K562 (cell line): ENCODE results near the gene SLC16A1. TPM values are rescaled to one million over a fixed set of nuclear protein-coding genes. Genes with fewer than 3 reads are reported as not detected.

ENCODE experiments used
- ATAC-seq: fragments of 200-7000 bp; cut with Tn5 transposase; 3 replicates; pipeline ENCODE4 v1.9.1; 2020; ENCODE audit warnings: moderate library complexity
- BruUV-seq: library from RNA; stranded (reverse); fragments of 400-500 nt; replicated peaks from 2 replicates; lab custom pipeline; 2021; lab: Mats Ljungman, UMichigan
- CTCF ChIA-PET: fragments of 300-600 bp; formaldehyde crosslinking; extraction: SDS; loops from one replicate; lab custom pipeline; 2021; ENCODE audit warnings: low intra/inter-chr PET ratio; lab: Yijun Ruan, JAX
- POLR2A ChIA-PET: fragments of 300-600, 350-650 bp; sonication (Branson Sonifier 250); formaldehyde crosslinking; extraction: SDS; loops from one replicate; lab custom pipeline; 2021; ENCODE audit warnings: antibody characterized with exemption, inconsistent platforms; lab: Yijun Ruan, JAX
- DNase-seq, 4 experiments: peaks; one replicate each; pipeline versions ENCODE4 v3.0.0 to v3.0.0-alpha.2; 2011 to 2018; ENCODE audit warnings: low spot score in 3 of 4, mixed read lengths in 3 of 4; ENCODE audit errors: extremely low read depth in 1 of 4
- FAIRE-seq: peaks from 2 replicates; lab custom pipeline; 2011; peaks lifted over from hg19 to GRCh38; lab: Jason Lieb, UNC
- H2AFZ ChIP-seq: 2 replicates; pipeline ENCODE4 v1.6.0; 2011; ENCODE audit warnings: low read depth, low read length, control low read depth, inconsistent platforms
- H3K27ac ChIP-seq: fragments of 200-600 bp; 3 replicates; pipeline ENCODE4 v1.8.0; 2011; ENCODE audit warnings: low read depth, mild to moderate bottlenecking, control low read depth, inconsistent platforms, low read length, moderate library complexity, mixed read lengths; ENCODE audit errors: extremely low read depth
- H3K27me3 ChIP-seq, 2 experiments: fragments of 300-600 bp in 1 of 2; 2 replicates in 1 of 2; 3 replicates in 1 of 2; pipeline versions ENCODE4 v1.6.0 to v1.8.0; 2011; ENCODE audit warnings: inconsistent platforms in 2 of 2, low read length in 2 of 2, mild to moderate bottlenecking in 1 of 2, mixed read lengths in 1 of 2, moderate library complexity in 1 of 2; ENCODE audit not compliant: control insufficient read depth in 2 of 2, insufficient read depth in 2 of 2
- H3K36me3 ChIP-seq: fragments of 300-600 bp; 3 replicates; pipeline ENCODE4 v1.8.0; 2011; ENCODE audit warnings: mild to moderate bottlenecking, low read length, inconsistent platforms; ENCODE audit not compliant: control insufficient read depth, insufficient read depth
- H3K4me1 ChIP-seq, 2 experiments: fragments of 200-600 bp in 1 of 2; replicated peaks in 1 of 2; 2 replicates in 1 of 2; 3 replicates in 1 of 2; pipeline versions ENCODE4 v1.5.1 to v1.8.0; 2011; ENCODE audit warnings: inconsistent platforms in 2 of 2, low read length in 2 of 2, mild to moderate bottlenecking in 1 of 2, mixed read lengths in 1 of 2, moderate library complexity in 1 of 2; ENCODE audit not compliant: control insufficient read depth in 2 of 2, insufficient read depth in 2 of 2
- H3K4me2 ChIP-seq: 2 replicates; pipeline ENCODE4 v1.6.1; 2011; ENCODE audit warnings: low read length, control low read depth, inconsistent platforms, mixed read lengths; ENCODE audit not compliant: insufficient read depth
- H3K4me3 ChIP-seq: fragments of 200-600 bp; sonication (generic), shearing (Covaris generic); 2 replicates; pipeline ENCODE4 v1.5.1; 2016; ENCODE audit warnings: control low read depth, inconsistent platforms
- H3K79me2 ChIP-seq: fragments of 200-600 bp; 3 replicates; pipeline ENCODE4 v1.8.0; 2011; ENCODE audit warnings: low read length, inconsistent platforms; ENCODE audit not compliant: control insufficient read depth, insufficient read depth
- H3K9ac ChIP-seq, 2 experiments: 2 replicates each; pipeline versions ENCODE4 v1.6.0 to v1.6.1; 2011; ENCODE audit warnings: low read depth in 2 of 2, low read length in 2 of 2, control low read depth in 1 of 2, inconsistent platforms in 1 of 2, mild to moderate bottlenecking in 1 of 2, mixed read lengths in 1 of 2; ENCODE audit not compliant: insufficient read depth in 1 of 2
- H3K9me1 ChIP-seq: one replicate; pipeline ENCODE4 v1.6.0; 2011; ENCODE audit warnings: inconsistent platforms, mild to moderate bottlenecking, low read length, moderate library complexity; ENCODE audit not compliant: control insufficient read depth, insufficient read depth
- H3K9me3 ChIP-seq: replicated peaks from 2 replicates; pipeline ENCODE4 v1.5.1; 2011; ENCODE audit warnings: low read depth, low read length, inconsistent platforms; ENCODE audit not compliant: control insufficient read depth, insufficient read depth
- H4K20me1 ChIP-seq: replicated peaks from 2 replicates; pipeline ENCODE4 v1.6.1; 2011; ENCODE audit warnings: low read length, inconsistent platforms, mixed read lengths; ENCODE audit not compliant: control insufficient read depth, insufficient read depth
- ARID1B ChIP-seq: fragments of 450-650 bp; IDR thresholded peaks from 2 replicates; pipeline ENCODE4 v1.6.1; 2016; ENCODE audit warnings: antibody characterized with exemption, mild to moderate bottlenecking, inconsistent platforms
- ATF7 ChIP-seq: fragments of 450-650 bp; IDR thresholded peaks from 2 replicates; pipeline ENCODE4 v1.7.1; 2014; ENCODE audit warnings: mild to moderate bottlenecking, moderate library complexity
- FOXM1 ChIP-seq, 2 experiments: fragments of 450-650 bp in 1 of 2; sonication (generic) in 1 of 2; formaldehyde crosslinking in 1 of 2; IDR thresholded peaks; 2 replicates each; pipeline versions ENCODE4 v1.6.1 to v1.9.0; 2017 to 2022; ENCODE audit warnings: low read depth in 2 of 2, mild to moderate bottlenecking in 2 of 2, missing genetic modification reagents in 1 of 2, moderate library complexity in 1 of 2
- JUND ChIP-seq, 2 experiments: IDR thresholded peaks; 2 replicates in 1 of 2; 3 replicates in 1 of 2; pipeline ENCODE4 v1.6.1; 2011; ENCODE audit warnings: borderline replicate concordance in 2 of 2, low read depth in 2 of 2, low read length in 2 of 2, improper control_type of control experiment in 1 of 2, missing biosample characterization in 1 of 2, missing genetic modification characterization in 1 of 2, missing genetic modification reagents in 1 of 2
- MECOM ChIP-seq: fragments of 250-450 bp; sonication (Bioruptor Pico); IDR thresholded peaks from 2 replicates; pipeline ENCODE4 v1.8.0; 2022; ENCODE audit warnings: inconsistent platforms
- MTA1 ChIP-seq: fragments of 450-650 bp; IDR thresholded peaks from 2 replicates; pipeline ENCODE4 v1.6.1; 2017; ENCODE audit warnings: borderline replicate concordance
- PHB ChIP-seq: fragments of 250-450 bp; sonication (Bioruptor Pico); IDR thresholded peaks from 2 replicates; pipeline ENCODE4 v1.5.0; 2021
- POLR2G ChIP-seq: fragments of 200-400 bp; formaldehyde crosslinking; IDR thresholded peaks from 2 replicates; pipeline ENCODE4 v1.6.1; 2017; ENCODE audit warnings: low read depth, mild to moderate bottlenecking, antibody characterized with exemption, low read length, moderate library complexity
- PTTG1 ChIP-seq: fragments of 450-650 bp; IDR thresholded peaks from 2 replicates; pipeline ENCODE4 v1.6.1; 2016; ENCODE audit warnings: low read depth, mild to moderate bottlenecking, missing genetic modification characterization, missing compliant biosample characterization
- SMARCE1 ChIP-seq: fragments of 450-650 bp; IDR thresholded peaks from 2 replicates; pipeline ENCODE4 v1.7.1; 2016; ENCODE audit warnings: mild to moderate bottlenecking
- SMC3 ChIP-seq: conservative IDR thresholded peaks from 2 replicates; pipeline ENCODE4 v1.6.1; 2011; ENCODE audit warnings: low read depth, low read length, improper control_type of control experiment; ENCODE audit not compliant: insufficient read depth
- SOX6 ChIP-seq: fragments of 450-650 bp; IDR thresholded peaks from 2 replicates; pipeline ENCODE4 v1.6.1; 2014; ENCODE audit warnings: mild to moderate bottlenecking
- ZFPM2 ChIP-seq: fragments of 250-450 bp; sonication (Bioruptor Pico); IDR thresholded peaks from 2 replicates; pipeline ENCODE4 v1.5.1; 2022; ENCODE audit warnings: mild to moderate bottlenecking
- ZNF584 ChIP-seq: fragments of 200-800 bp; sonication (Bioruptor generic); IDR thresholded peaks from 2 replicates; pipeline ENCODE4 v1.6.1; 2016; ENCODE audit warnings: low read depth, mild to moderate bottlenecking, missing genetic modification characterization, missing compliant biosample characterization
- WGBS: fragments of 100-300 bp; shearing (Covaris generic); methylation state at CpG from one replicate; pipeline ENCODE4 v1.1.6; 2016; ENCODE audit warnings: low coverage, mixed read lengths; ENCODE audit not compliant: insufficient coverage; ENCODE audit errors: missing lambda C conversion rate; 5-methylcytosine and 5-hydroxymethylcytosine counted together
- in situ Hi-C: fragments of 300-500 bp; cut with MboI; formaldehyde crosslinking; loops from 4 replicates; pipeline ENCODE4 v1.15.0; 2018; ENCODE audit warnings: inconsistent platforms, mixed read lengths
- intact Hi-C: fragments of 100-400 bp; cut with micrococcal nuclease; formaldehyde crosslinking; loops from 2 replicates; pipeline ENCODE4 v1.14.2; 2022
- polyA plus RNA-seq, 8 experiments: library from polyadenylated mRNA; depleted of rRNA in 4 of 8; stranded (reverse) in 5 of 8; unstranded in 3 of 8; fragments of >200 nt; fragmentation: Nextera tagmentation in 2 of 8; fragmentation: Illumina TruSeq in 1 of 8; extraction: Ambion mirVana in 2 of 8; extraction: Trizol in 1 of 8; gene quantifications; 2 replicates each; pipeline versions ENCODE4 v1.2.1 to v1.2.3, GENCODE V29; 2011 to 2014; ENCODE audit warnings: inconsistent platforms in 1 of 8, missing spikeins in 1 of 8
- total RNA-seq, 7 experiments: library from RNA; depleted of rRNA in 6 of 7; stranded (reverse); fragments of >200 nt in 6 of 7; fragmentation: Illumina TruSeq in 2 of 7; extraction: Trizol in 2 of 7; gene quantifications; 2 replicates each; pipeline versions ENCODE4 v1.2.1 to v1.2.3, GENCODE V29; 2011 to 2021; ENCODE audit warnings: low replicate concordance in 1 of 7
- TF ChIP-seq, protein P1 (sequence below): sonication (generic); IDR thresholded peaks from 2 replicates; pipeline ENCODE4 v1.6.1; 2016
- TF ChIP-seq, protein P2 (sequence below): fragments of 450-650 bp; formaldehyde crosslinking; IDR thresholded peaks from 2 replicates; pipeline ENCODE4 v1.4.0; 2020; ENCODE audit warnings: mild to moderate bottlenecking, mixed read lengths

SLC16A1 gene
- total and polyA plus RNA-seq, 9 of the 15 experiments (the other 6 are each of a cell fraction or from before 2014, with no cell fraction given) = 73.1 to 244 (median 117) TPM

DNA sequence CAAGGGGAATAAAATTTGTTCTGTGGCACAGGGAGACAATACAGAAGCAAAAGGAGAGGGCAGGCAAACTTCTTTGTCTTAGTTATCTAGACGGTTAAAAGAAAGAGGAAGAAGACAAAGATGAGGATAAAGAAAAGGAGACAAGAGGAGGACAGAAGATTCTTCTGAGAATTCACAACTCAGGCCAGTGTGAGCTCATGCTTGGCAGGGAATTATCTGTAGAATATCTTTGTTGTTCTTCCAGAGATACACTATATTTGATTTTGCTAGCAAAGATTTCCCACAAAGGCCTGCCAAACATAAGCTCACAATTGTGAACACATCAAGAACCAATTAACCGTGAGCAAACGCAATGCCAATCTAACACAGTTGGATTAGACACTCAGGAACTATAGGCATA lies 21.4 kb downstream of the SLC16A1 start:
- DNase-seq (no peak), ATAC-seq (no peak), FAIRE-seq (no peak)
- no peaks in the 10 kb centered on the region for H3K9me1 ChIP-seq
- peak overlapping the region in 1 of 2 experiments; percentile 24; a peak in 2 of 4 replicates for H3K9ac ChIP-seq
- in situ Hi-C loops (no loop called here), intact Hi-C loops (loop anchor here (2.0 kb wide), 1 partner anchor 30 kb away; no protein-coding TSS in a partner anchor)
- no peaks in the 10 kb centered on the region for H3K27me3 ChIP-seq
- peaks cover 11% of the 10 kb centered on the region; the same call in 1 of the 2 replicates for H4K20me1 ChIP-seq
- no TSS peak for BruUV-seq
- H3K9me3 ChIP-seq = no peaks in the 10 kb centered on the region
- no peak for TF ChIP-seq POLR2G
- TF ChIP-seq SMARCE1 = peak; percentile 60; the same call in 1 of the 2 replicates
- 0 out of 2 replicates have a peak, but pooled peaks have one; percentile 20 for TF ChIP-seq ATF7
- peak; percentile 87; the same call in 1 of the 2 replicates for TF ChIP-seq MECOM (CRISPR knock-in tag)
- TF ChIP-seq FOXM1 (IDR thresholded peaks at IDR 0.05; ENCODE audit: low read depth) = peak; percentile 8; the same call in 1 of the 2 replicates
- no peak for TF ChIP-seq FOXM1 (CRISPR knock-in tag; IDR thresholded peaks at IDR 0.05; ENCODE audit: low read depth)
- 0 out of 2 replicates have a peak, but pooled peaks have one; percentile 21 for TF ChIP-seq JUND (IDR thresholded peaks at IDR 0.05; ENCODE audit: borderline replicate concordance, low read depth, low read length)
- TF ChIP-seq JUND (tag; IDR thresholded peaks at IDR 0.05; ENCODE audit: borderline replicate concordance, low read depth, low read length) = no peak; the same call in 2 of the 3 replicates
- 0 out of 2 replicates have a peak, but pooled peaks have one; percentile 10 for TF ChIP-seq PTTG1 (tag)
- no peak for TF ChIP-seq ZFPM2
- TF ChIP-seq ARID1B = peak; percentile 29; the same call in 1 of the 2 replicates
- TF ChIP-seq, protein P1, sequence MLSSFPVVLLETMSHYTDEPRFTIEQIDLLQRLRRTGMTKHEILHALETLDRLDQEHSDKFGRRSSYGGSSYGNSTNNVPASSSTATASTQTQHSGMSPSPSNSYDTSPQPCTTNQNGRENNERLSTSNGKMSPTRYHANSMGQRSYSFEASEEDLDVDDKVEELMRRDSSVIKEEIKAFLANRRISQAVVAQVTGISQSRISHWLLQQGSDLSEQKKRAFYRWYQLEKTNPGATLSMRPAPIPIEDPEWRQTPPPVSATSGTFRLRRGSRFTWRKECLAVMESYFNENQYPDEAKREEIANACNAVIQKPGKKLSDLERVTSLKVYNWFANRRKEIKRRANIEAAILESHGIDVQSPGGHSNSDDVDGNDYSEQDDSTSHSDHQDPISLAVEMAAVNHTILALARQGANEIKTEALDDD = peak; percentile 37; the same call in 1 of the 2 replicates
- TF ChIP-seq PHB (CRISPR knock-in tag) = no peak
- peak; percentile 90 for TF ChIP-seq SOX6
- TF ChIP-seq MTA1 = 0 out of 2 replicates have a peak, but pooled peaks have one; percentile 44
- no peak for TF ChIP-seq SMC3
- 0 out of 2 replicates have a peak, but pooled peaks have one; percentile 53 for TF ChIP-seq ZNF584 (CRISPR knock-in tag)
- TF ChIP-seq, protein P2, sequence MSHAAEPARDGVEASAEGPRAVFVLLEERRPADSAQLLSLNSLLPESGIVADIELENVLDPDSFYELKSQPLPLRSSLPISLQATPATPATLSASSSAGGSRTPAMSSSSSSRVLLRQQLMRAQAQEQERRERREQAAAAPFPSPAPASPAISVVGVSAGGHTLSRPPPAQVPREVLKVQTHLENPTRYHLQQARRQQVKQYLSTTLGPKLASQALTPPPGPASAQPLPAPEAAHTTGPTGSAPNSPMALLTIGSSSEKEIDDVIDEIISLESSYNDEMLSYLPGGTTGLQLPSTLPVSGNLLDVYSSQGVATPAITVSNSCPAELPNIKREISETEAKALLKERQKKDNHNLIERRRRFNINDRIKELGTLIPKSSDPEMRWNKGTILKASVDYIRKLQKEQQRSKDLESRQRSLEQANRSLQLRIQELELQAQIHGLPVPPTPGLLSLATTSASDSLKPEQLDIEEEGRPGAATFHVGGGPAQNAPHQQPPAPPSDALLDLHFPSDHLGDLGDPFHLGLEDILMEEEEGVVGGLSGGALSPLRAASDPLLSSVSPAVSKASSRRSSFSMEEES (CRISPR knock-in tag) = no peak
- no peak overlapping the region for H2AFZ ChIP-seq
- peaks cover 98% of the 10 kb centered on the region for H3K79me2 ChIP-seq
- 29% methylated on average over 3 of the region's 3 CpGs for WGBS
- ChIA-PET POLR2A (interaction anchor here (0.9 to 12.6 kb wide), 12 partner anchors 9 to 139 kb away, joined by 3 to 190 read pairs (median 4); partner anchors contain the start of genes LRIG2 and SLC16A1), CTCF (interaction anchor here (1.3 kb wide), 1 partner anchor 12 kb away, joined by 4 read pairs; no protein-coding TSS in a partner anchor)
- peaks cover 14 to 43% of the 10 kb centered on the region in 2 experiments for H3K4me1 ChIP-seq
- peak overlapping the region; percentile 65; the same call in 2 of the 3 replicates for H3K27ac ChIP-seq
- no peak overlapping the region; the same call in 1 of the 2 replicates for H3K4me2 ChIP-seq
- peaks cover 37% of the 10 kb centered on the region for H3K36me3 ChIP-seq
- no peak overlapping the region for H3K4me3 ChIP-seq
